GM18870 (cell line): Measurements from ENCODE around the gene UBE2N.
A peak's percentile ranks its signal among the peaks of the same experiment; 100 is the strongest.
"Not testable (repeated sequence)": the region's sequence is repeated elsewhere in the genome, so short reads cannot be mapped to it uniquely, and the experiment has no call there.

Source experiments
- ATAC-seq: cut with Tn5 transposase; IDR thresholded peaks from one replicate; pipeline ENCODE4 v1.9.1; 2021; ENCODE audit warnings: moderate library complexity; ENCODE audit not compliant: unreplicated experiment

The UBE2N gene

DNA sequence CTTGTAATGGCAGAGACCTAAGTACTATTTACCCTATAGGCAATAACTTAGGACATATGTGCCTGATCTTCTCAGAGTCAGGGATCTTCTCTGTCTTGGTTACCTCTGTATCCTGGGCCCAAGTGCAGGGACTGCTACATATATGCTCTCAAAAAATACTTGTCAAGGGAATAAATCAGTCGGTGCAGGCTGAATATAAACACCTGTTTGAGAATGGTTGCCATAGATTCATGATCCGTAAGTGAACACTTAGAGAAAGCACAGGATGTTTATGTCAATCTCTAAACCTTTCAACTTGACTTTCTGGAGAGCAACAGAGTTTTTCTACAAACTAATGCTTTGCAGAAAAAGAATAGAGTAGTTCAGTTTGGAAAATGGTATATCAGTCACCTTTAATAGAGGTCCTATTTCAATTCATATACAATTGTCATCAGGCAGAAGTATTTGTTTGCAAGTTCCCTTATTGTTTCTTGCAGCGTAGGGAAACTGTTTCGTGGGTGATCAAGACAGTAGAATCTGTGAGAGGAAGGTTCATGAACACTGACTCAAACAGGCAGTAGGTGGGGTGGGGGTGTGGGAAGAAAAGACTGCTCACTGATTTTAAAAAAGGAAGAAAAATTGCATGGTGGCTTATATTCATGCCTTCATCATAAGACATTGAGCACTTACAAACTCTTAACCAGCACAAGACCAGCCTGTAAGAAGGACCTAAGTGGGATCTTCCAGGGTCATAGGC lies 6.0 kb upstream of the UBE2N start:
- ATAC-seq = no peak

DNA sequence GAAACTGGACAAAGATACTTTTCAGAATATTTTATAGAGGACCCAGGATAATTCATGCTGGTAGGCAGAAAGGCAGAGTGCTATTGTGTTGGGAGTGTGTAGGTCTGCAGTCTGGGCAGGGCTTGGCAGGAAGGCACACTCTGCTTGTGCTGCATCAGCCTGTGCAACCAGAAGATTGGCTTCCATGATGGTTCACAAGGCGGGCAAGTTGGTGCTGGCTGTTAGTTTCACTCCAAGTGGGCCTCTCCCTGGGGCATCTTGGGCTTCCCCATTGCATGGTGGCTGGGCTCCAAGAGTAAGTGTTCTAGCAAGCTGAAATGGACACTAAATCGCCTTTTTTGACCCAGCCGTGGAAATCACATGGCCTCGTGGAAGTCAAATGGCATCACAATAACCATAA lies 1.8 kb upstream of the UBE2N start:
- no peak for ATAC-seq

GRCh38 chr12:93442411-93443340 lies 929 bp upstream of the UBE2N start:
- ATAC-seq = no peak

DNA sequence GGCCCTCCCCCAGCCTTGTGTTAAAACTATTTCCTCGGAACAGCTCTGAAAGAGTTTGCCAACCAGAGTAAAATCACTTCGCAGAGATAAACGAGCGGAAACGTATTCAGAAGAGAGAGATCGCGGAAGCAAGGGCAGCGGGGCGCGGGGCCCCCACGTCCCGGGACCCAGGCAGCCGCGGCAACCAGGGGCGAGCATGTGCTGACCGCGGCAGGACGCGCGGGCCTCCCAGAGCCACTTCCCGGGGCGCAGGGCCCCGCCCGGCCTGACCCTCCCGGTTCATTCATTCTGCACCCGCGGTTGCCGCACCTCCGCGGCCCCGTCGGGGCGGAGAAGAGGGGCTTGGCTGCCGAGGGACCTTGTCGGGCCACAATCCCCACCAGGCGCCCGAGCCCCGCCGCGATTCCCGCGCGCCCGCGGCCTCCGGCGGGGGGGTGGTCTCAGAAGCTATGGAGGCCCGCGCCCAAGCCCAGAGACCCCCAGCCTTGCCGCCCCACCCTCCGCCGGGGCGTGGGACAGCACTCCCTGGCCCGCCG lies 598 bp downstream of the UBE2N start:
- ATAC-seq = no peak

- no peak for ATAC-seq
These were observed 1.5 kb downstream of the UBE2N start for GRCh38 chr12:93440043-93440835.

- no peak for ATAC-seq
These were observed 3.3 kb downstream of the UBE2N start for GRCh38 chr12:93438266-93439050.

GRCh38 chr12:93434256-93434865 lies 7.4 kb downstream of the UBE2N start:
- ATAC-seq = no peak

DNA sequence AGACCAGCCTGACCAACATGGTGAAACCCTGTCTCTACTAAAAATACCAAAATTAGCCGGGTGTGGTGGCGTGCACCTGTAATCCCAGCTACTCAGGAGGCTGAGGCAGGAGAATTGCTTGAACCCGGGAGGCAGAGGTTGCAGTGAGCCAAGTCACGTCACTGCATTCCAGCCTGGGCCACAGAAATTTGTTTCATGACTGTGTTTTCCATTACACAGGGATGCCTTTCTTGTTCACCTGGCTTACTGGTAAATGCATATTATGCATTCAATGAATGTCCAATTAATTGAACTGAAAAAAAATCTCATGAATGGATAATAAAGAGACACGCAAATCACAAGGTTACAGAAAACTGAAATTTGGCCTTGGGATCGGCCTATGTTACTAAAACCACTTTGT lies 9.7 kb downstream of the UBE2N start:
- ATAC-seq = not testable (repeated sequence)

DNA sequence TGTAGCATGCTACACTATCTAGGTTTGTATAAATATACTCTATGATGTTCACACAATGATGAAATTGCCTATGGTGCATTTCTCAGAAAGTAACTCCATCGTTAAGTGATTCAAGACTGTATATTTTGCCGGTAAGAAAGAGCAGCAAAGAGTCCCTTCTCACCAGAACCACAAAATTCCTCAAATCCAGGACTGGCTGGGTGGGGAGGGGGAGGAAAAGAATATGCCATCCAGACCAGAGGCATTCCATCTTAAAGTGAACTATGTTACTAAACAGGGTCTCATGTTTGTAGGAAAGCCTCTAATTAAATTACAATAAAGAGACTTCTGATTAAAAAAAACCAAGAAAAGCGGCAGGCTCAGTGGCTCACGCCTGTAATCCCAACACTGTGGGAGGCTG lies 11.5 kb downstream of the UBE2N start:
- no peak for ATAC-seq

DNA sequence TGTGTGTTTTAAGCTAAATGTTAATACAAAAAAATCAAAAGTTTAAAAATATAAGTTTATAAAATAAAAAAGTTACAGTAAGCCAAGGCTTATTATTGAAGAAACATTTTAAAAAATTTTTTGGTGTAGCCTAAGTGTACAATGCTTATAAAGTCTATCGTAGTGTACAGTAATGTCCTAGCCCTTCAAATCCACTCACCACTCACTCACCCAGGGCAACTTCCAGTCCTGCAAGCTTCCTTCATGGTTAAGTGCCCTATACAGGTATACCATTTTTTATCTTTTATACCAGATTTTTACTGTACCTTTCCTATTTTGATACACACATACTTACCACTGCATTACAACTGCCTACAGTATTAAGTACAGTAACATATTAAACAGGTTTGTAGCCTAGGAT lies 11.9 kb downstream of the UBE2N start:
- ATAC-seq = no peak

GRCh38 chr12:93429448-93429847 lies 12.3 kb downstream of the UBE2N start:
- no peak for ATAC-seq

GRCh38 chr12:93427779-93428564 lies 13.8 kb downstream of the UBE2N start:
- ATAC-seq = no peak

DNA sequence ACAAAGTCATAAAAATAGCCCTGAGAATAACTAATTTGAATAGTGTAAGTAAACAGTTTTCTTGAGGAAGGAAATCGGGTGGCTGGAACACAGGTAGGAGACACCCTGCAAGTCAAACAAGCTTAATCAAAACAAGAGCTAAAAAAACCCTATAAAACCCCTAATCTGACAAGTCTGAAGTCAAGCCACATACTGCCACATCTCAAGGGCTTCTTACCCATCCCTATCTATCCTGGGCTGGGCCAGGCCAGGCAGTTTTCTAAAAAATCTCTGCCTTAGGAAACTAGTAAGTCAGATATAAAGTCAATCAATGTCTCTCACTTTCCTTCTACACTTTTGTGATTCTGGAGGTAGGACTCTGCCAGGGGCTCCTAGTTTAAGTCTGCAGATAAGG lies 15.3 kb downstream of the UBE2N start:
- no peak for ATAC-seq

DNA sequence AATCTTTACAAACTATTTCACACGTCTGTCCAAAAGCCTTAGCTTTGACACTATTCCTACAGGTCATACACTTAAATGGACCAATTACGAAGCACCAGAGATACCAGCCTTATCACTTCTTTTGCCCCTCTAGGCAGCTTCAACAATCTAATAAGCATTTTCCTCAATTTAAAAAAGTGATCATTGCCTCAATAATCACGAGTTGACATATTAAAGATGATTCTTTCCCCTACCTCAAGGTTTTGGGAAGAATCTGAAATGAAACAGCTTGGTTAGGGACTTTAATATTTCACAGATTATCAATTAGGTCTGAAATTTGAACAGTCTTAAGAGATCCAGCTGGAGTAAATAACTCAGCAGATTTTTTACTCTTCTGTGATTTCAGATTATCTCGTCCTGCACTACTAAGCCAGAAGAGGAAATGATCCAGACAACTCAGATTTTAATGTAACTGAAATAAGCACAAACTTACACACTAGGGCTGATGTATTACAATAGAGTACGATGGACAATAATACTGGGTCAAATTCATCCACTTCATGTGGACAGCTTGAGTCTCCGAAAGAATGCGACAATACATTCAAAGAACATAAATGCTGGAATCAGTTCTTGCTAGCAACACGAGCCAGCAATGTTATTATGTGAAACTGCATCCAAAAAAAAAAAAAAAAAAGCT lies 15.9 kb downstream of the UBE2N start:
- ATAC-seq = no peak

DNA sequence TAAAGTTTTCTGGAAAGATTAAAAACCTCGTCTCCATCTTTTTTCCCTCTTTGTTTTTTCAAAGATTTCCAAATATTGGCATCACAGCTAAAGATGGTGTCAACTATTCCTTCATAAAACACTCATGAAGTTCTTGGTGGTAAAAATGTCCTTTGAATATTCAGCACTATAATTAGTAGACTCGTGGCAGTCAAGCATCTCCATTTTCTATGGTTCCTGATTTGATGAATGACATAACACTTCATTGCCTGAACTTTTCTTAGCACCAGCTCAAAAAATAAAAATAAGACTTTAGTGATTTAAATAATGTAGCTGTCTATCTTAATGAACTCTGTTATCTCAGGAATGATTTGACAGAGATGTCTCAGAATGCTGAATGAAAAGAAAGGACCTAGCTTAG lies 19.7 kb downstream of the UBE2N start:
- ATAC-seq = no peak

GRCh38 chr12:93419388-93420034 lies 22.2 kb downstream of the UBE2N start:
- ATAC-seq = peak; percentile 48

DNA sequence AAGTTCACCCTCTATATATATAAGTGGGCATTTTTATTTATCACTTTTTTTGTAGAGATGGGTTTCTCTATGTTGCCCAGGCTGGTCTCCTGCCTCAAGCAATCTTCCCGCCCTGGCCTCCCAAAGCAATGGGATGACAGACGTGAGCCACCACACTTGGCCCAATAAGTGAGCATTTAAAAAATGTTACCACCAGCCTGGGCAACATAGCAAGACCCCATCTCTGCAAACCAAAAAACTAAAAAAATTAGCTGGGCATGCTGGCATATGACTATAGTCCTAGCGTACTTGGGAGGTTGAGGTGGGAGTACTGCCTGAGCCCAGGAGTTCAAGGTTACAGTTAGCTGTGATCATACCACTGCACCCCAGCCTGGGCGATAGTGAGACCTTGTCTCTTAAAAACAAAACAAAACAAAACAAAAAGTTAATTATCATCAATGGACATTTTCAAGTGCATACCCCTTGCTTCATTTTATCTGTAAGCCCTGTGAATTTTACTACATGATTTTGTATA lies 23.7 kb downstream of the UBE2N start:
- ATAC-seq = no peak
